Ishikawa (cell line): ENCODE measurements around the gene SRGAP1.

Experiments
- CEBPB ChIP-seq: IDR thresholded peaks from 2 replicates; pipeline ENCODE4 v1.6.1; 2012
- CREB1 ChIP-seq: IDR thresholded peaks from 2 replicates; pipeline ENCODE4 v1.6.1; 2012; ENCODE audit warnings: low read depth
- EGR1 ChIP-seq: IDR thresholded peaks from 2 replicates; pipeline ENCODE4 v1.6.1; 2012
- EP300 ChIP-seq: IDR thresholded peaks from 2 replicates; pipeline ENCODE4 v1.6.1; 2012; ENCODE audit warnings: borderline replicate concordance
- FOXM1 ChIP-seq: IDR thresholded peaks from 2 replicates; pipeline ENCODE4 v1.6.1; 2012; ENCODE audit warnings: low read depth, borderline replicate concordance
- MAX ChIP-seq: IDR thresholded peaks from 2 replicates; pipeline ENCODE4 v1.6.1; 2012
- NFIC ChIP-seq: IDR thresholded peaks from 2 replicates; pipeline ENCODE4 v1.6.1; 2012
- RAD21 ChIP-seq: IDR thresholded peaks from 2 replicates; pipeline ENCODE4 v1.6.1; 2012; ENCODE audit warnings: low read depth
- REST ChIP-seq: IDR thresholded peaks from 2 replicates; pipeline ENCODE4 v1.6.1; 2012; ENCODE audit warnings: low read depth, mild to moderate bottlenecking
- TAF1 ChIP-seq: IDR thresholded peaks from 2 replicates; pipeline ENCODE4 v1.6.1; 2012; ENCODE audit warnings: low read depth, mild to moderate bottlenecking
- TCF12 ChIP-seq: IDR thresholded peaks from 2 replicates; pipeline ENCODE4 v1.6.1; 2012; ENCODE audit warnings: low read depth
- TEAD4 ChIP-seq: IDR thresholded peaks from 2 replicates; pipeline ENCODE4 v1.6.1; 2012
- USF1 ChIP-seq: IDR thresholded peaks from 2 replicates; pipeline ENCODE4 v1.6.1; 2012
- YY1 ChIP-seq: IDR thresholded peaks from 2 replicates; pipeline ENCODE4 v1.6.1; 2012; ENCODE audit warnings: low read depth
- ZBTB7A ChIP-seq: IDR thresholded peaks from 2 replicates; pipeline ENCODE4 v1.6.1; 2012; ENCODE audit warnings: low read depth

The SRGAP1 gene

GRCh38 chr12:64110864-64111263 lies 266.4 kb downstream of the SRGAP1 start:
- TF ChIP-seq EP300 = no peak

GRCh38 chr12:64116969-64117368 lies 272.5 kb downstream of the SRGAP1 start:
- TF ChIP-seq USF1 (no peak), TEAD4 (no peak), CREB1 (no peak), NFIC (no peak), MAX (no peak), FOXM1 (no peak)

- TF ChIP-seq TEAD4 = no peak
- no peak for TF ChIP-seq USF1
- TF ChIP-seq CREB1 = no peak
These were observed 276.1 kb downstream of the SRGAP1 start for GRCh38 chr12:64120568-64120967.

- TF ChIP-seq USF1 (no peak), ZBTB7A (no peak), FOXM1 (no peak), TAF1 (no peak), NFIC (no peak), CREB1 (no peak)
These were observed 277.7 kb downstream of the SRGAP1 start for GRCh38 chr12:64122154-64122553.

GRCh38 chr12:64122995-64123394 lies 278.5 kb downstream of the SRGAP1 start:
- TF ChIP-seq MAX (no peak), REST (no peak), EP300 (no peak), FOXM1 (no peak), TAF1 (no peak), TCF12 (no peak), ZBTB7A (no peak), CREB1 (no peak)

- TF ChIP-seq TAF1 = no peak
- no peak for TF ChIP-seq YY1
- no peak for TF ChIP-seq REST
- no peak for TF ChIP-seq MAX
- no peak for TF ChIP-seq FOXM1
- no peak for TF ChIP-seq EGR1
- TF ChIP-seq ZBTB7A = no peak
- no peak for TF ChIP-seq RAD21
- no peak for TF ChIP-seq EP300
- TF ChIP-seq TCF12 = no peak
- TF ChIP-seq NFIC = no peak
- no peak for TF ChIP-seq CEBPB
- TF ChIP-seq CREB1 = no peak
- no peak for TF ChIP-seq TEAD4
- TF ChIP-seq USF1 = no peak
These were observed 278.9 kb downstream of the SRGAP1 start for GRCh38 chr12:64123448-64123847.
